Kidney (tissue), 14 donors: ENCODE results near the gene USP14. TPM values are rescaled to one million over a fixed set of nuclear protein-coding genes. Genes with fewer than 3 reads are reported as not detected.
"Not testable (repeated sequence)": the region's sequence is repeated elsewhere in the genome, so short reads cannot be mapped to it uniquely, and the experiment has no call there.

ENCODE experiments used
- DNase-seq, 5 donors: peaks; one replicate each; pipeline ENCODE4 v3.0.0-alpha.2; 2013 to 2020
- FAIRE-seq: peaks from 2 replicates; lab custom pipeline; 2012; peaks lifted over from hg19 to GRCh38; lab: Jason Lieb, UNC
- H3K27ac ChIP-seq, 2 donors: one replicate each; pipeline ENCODE4 v1.7.0; 2013; ENCODE audit warnings: low read depth in 2 of 2, low read length in 2 of 2, inconsistent platforms in 1 of 2
- H3K27me3 ChIP-seq: one replicate; pipeline ENCODE4 v1.7.1; 2013; ENCODE audit warnings: low read length, inconsistent platforms; ENCODE audit not compliant: control insufficient read depth, insufficient read depth
- H3K36me3 ChIP-seq, 3 donors: one replicate each; pipeline versions ENCODE4 v1.7.0 to v1.7.1; 2013; ENCODE audit warnings: low read length in 3 of 3, control low read depth in 1 of 3, inconsistent platforms in 1 of 3; ENCODE audit not compliant: insufficient read depth in 3 of 3, control insufficient read depth in 2 of 3
- H3K4me1 ChIP-seq, 3 donors: one replicate each; pipeline versions ENCODE4 v1.7.0 to v1.7.1; 2013; ENCODE audit warnings: low read length in 3 of 3, inconsistent platforms in 1 of 3, low read depth in 1 of 3; ENCODE audit not compliant: control insufficient read depth in 2 of 3, insufficient read depth in 2 of 3
- H3K4me3 ChIP-seq, 3 donors: one replicate each; pipeline versions ENCODE4 v1.7.0 to v1.8.1; 2013; ENCODE audit warnings: low read length in 3 of 3, control low read depth in 1 of 3, inconsistent platforms in 1 of 3
- H3K9ac ChIP-seq, 3 donors: one replicate each; pipeline versions ENCODE4 v1.7.0 to v1.7.1; 2013; ENCODE audit warnings: low read length in 3 of 3, control low read depth in 1 of 3, inconsistent platforms in 1 of 3
- H3K9me3 ChIP-seq, 3 donors: one replicate each; pipeline versions ENCODE4 v1.7.0 to v1.7.1; 2013; ENCODE audit warnings: low read length in 3 of 3, control low read depth in 1 of 3, inconsistent platforms in 1 of 3; ENCODE audit not compliant: control insufficient read depth in 2 of 3, insufficient read depth in 1 of 3
- CTCF ChIP-seq: IDR thresholded peaks from 3 replicates; pipeline ENCODE4 v1.5.1; 2012; ENCODE audit warnings: mild to moderate bottlenecking, moderate library complexity, borderline replicate concordance; ENCODE audit not compliant: insufficient read depth; ENCODE audit errors: extremely low read depth
- intact Hi-C: fragments of 100-400 bp; cut with DNase I; formaldehyde crosslinking; loops from one replicate; pipeline ENCODE4 v1.11.1; 2022
- polyA plus RNA-seq: library from polyadenylated mRNA; stranded (reverse); fragments of 350-450 nt; fragmentation: Illumina TruSeq; extraction: RNeasy Lipid Tissue Mini Kit (QIAGEN cat#74804); gene quantifications from one replicate; pipeline ENCODE4 v1.2.3, GENCODE V29; 2014; ENCODE audit warnings: low read depth, low replicate concordance; ENCODE audit not compliant: insufficient read depth
- total RNA-seq: library from RNA; stranded (reverse); fragmentation: NEBNext Ultra II Directional; extraction: Animal tissue kit (Norgen Biotek cat#: 25700); gene quantifications from one replicate; pipeline ENCODE4 v1.2.1, GENCODE V29; 2021
- donor health status: control.
- donor health status: control.
- donor health status: control.
- donor health status: control.
- donor health status: control.
- donor health status: DM: yes; HTN: yes; CAD: no.
- donor health status: Normal renal cell carcinoma (clear cell type).

USP14 gene
- total and polyA plus RNA-seq, 2 donors from 2014 or later = 27.1 to 41.9 TPM

GRCh38 chr18:110351-111201 is 47.8 kb upstream of the USP14 start:
- H3K9ac ChIP-seq, H3K27me3 ChIP-seq, FAIRE-seq, intact Hi-C loops, H3K9me3 ChIP-seq, DNase-seq, H3K36me3 ChIP-seq, H3K4me3 ChIP-seq, H3K4me1 ChIP-seq, H3K27ac ChIP-seq: not testable (repeated sequence)

GRCh38 chr18:111306-112014 is 46.9 kb upstream of the USP14 start:
- H3K27ac ChIP-seq = peak overlapping the region; percentile 18 to 78
- TF ChIP-seq CTCF = no peak
- no peaks in the 10 kb centered on the region for H3K4me1 ChIP-seq
- intact Hi-C loops = no loop called here
- H3K9ac ChIP-seq = peak overlapping the region in 2 of 3 donors; percentile 42 to 82
- peak overlapping the region; percentile 51 to 65 (median 58) for H3K4me3 ChIP-seq
- DNase-seq (peak; percentile 85 to 93 (median 88)), FAIRE-seq (no peak)
- H3K36me3 ChIP-seq = no peaks in the 10 kb centered on the region
- H3K9me3 ChIP-seq = no peaks in the 10 kb centered on the region
- H3K27me3 ChIP-seq = no peaks in the 10 kb centered on the region

GRCh38 chr18:112015-112733 is 46.2 kb upstream of the USP14 start:
- H3K36me3 ChIP-seq, H3K4me3 ChIP-seq, H3K27me3 ChIP-seq, H3K27ac ChIP-seq, H3K4me1 ChIP-seq, intact Hi-C loops, H3K9me3 ChIP-seq, H3K9ac ChIP-seq: not testable (repeated sequence)
- FAIRE-seq (peak; percentile 67), DNase-seq (peak in 1 of 5 donors; percentile 88)

- H3K9me3 ChIP-seq, H3K27ac ChIP-seq, DNase-seq, FAIRE-seq, intact Hi-C loops, H3K36me3 ChIP-seq, H3K4me3 ChIP-seq, H3K27me3 ChIP-seq, H3K9ac ChIP-seq, H3K4me1 ChIP-seq: not testable (repeated sequence)
Measured at GRCh38 chr18:120539-121260, 37.7 kb upstream of the USP14 start.
